Panc1 (cell line): ENCODE results near the gene BARHL1. TPM values are rescaled to one million over a fixed set of nuclear protein-coding genes. Genes with fewer than 3 reads are reported as not detected.

Experiments
- ATAC-seq: fragments of 200-7000 bp; cut with Tn5 transposase; 2 replicates; pipeline ENCODE4 v1.9.1; 2020; ENCODE audit warnings: mild to moderate bottlenecking, moderate library complexity
- Bru-seq: library from RNA; stranded (reverse); fragments of 400-500 nt; gene quantifications from one replicate; lab custom pipeline; 2021; lab: Mats Ljungman, UMichigan
- BruChase-seq, 2 experiments: library from RNA; stranded (reverse); fragments of 400-500 nt; gene quantifications; one replicate each; lab custom pipeline; 2021; lab: Mats Ljungman, UMichigan
- BruUV-seq: library from RNA; stranded (reverse); fragments of 400-500 nt; replicated peaks from 2 replicates; lab custom pipeline; 2021; lab: Mats Ljungman, UMichigan
- CTCF ChIA-PET: fragments of 300-600 bp; sonication (Branson Sonifier 250); formaldehyde crosslinking; loops from one replicate; lab custom pipeline; 2022; ENCODE audit warnings: antibody characterized with exemption; lab: Charles Lee
- POLR2A ChIA-PET: fragments of 300-600 bp; sonication (Branson Sonifier 250); formaldehyde crosslinking; loops from one replicate; lab custom pipeline; 2022; ENCODE audit warnings: antibody characterized with exemption; lab: Charles Lee
- DNase-seq: peaks from one replicate; pipeline ENCODE4 v3.0.0-alpha.2; 2010; ENCODE audit warnings: low read depth, low spot score
- H3K27ac ChIP-seq: 2 replicates; pipeline ENCODE4 v1.5.1; 2011; ENCODE audit warnings: mild to moderate bottlenecking, low read length, inconsistent platforms
- H3K27me3 ChIP-seq: fragments of 200-500 bp; sonication (Bioruptor generic); 2 replicates; pipeline ENCODE4 v1.6.0; 2014; ENCODE audit warnings: low read length, inconsistent platforms; ENCODE audit not compliant: control insufficient read depth, insufficient read depth
- H3K36me3 ChIP-seq: fragments of 200-500 bp; sonication (Bioruptor generic); 2 replicates; pipeline ENCODE4 v1.5.1; 2014; ENCODE audit warnings: inconsistent platforms, mild to moderate bottlenecking, low read length, moderate library complexity; ENCODE audit not compliant: control insufficient read depth, insufficient read depth
- H3K4me1 ChIP-seq: 2 replicates; pipeline ENCODE4 v1.5.1; 2011; ENCODE audit warnings: inconsistent platforms, mild to moderate bottlenecking, low read length, moderate library complexity; ENCODE audit not compliant: control insufficient read depth, insufficient read depth
- H3K4me3 ChIP-seq, 2 experiments: 2 replicates each; pipeline ENCODE4 v1.5.1; 2011 to 2012; ENCODE audit warnings: low read depth in 2 of 2, low read length in 2 of 2, mild to moderate bottlenecking in 2 of 2, inconsistent platforms in 1 of 2, moderate library complexity in 1 of 2
- H3K9me3 ChIP-seq: fragments of 200-500 bp; sonication (Bioruptor generic); 2 replicates; pipeline ENCODE4 v1.5.1; 2014; ENCODE audit warnings: low read depth, mild to moderate bottlenecking, inconsistent platforms, low read length, moderate library complexity; ENCODE audit not compliant: control insufficient read depth, insufficient read depth
- POLR2AphosphoS5 ChIP-seq: IDR thresholded peaks from 2 replicates; pipeline ENCODE4 v1.6.1; 2012; ENCODE audit warnings: mild to moderate bottlenecking, low read depth, low read length, moderate library complexity
- SIN3A ChIP-seq: IDR thresholded peaks from 2 replicates; pipeline ENCODE4 v1.6.1; 2012; ENCODE audit warnings: low read depth, mild to moderate bottlenecking, low read length, moderate library complexity, borderline replicate concordance; ENCODE audit not compliant: insufficient read depth
- TCF7L2 ChIP-seq: IDR thresholded peaks from 2 replicates; pipeline ENCODE4 v1.6.1; 2011; ENCODE audit warnings: mild to moderate bottlenecking, low read depth, low read length, inconsistent platforms
- in situ Hi-C: cut with HindIII; loops from 2 replicates; pipeline ENCODE4 v1.10.0; 2016; ENCODE audit warnings: low sequenced_read_pairs, low pct_unique_long_range_greater_than_20kb
- intact Hi-C: fragments of 100-400 bp; cut with micrococcal nuclease; formaldehyde crosslinking; loops from one replicate; pipeline ENCODE4 v1.10.0; 2022; ENCODE audit not compliant: unreplicated experiment
- long read RNA-seq: library from polyadenylated mRNA; unstranded; transcript quantifications from one replicate; pipeline ENCODE4 v2.0.0, GENCODE V29; 2021; ENCODE audit not compliant: unreplicated experiment
- polyA plus RNA-seq: library from polyadenylated mRNA; unstranded; fragments of >200 nt; gene quantifications from one replicate; pipeline ENCODE4 v1.2.1, GENCODE V29; 2012; ENCODE audit warnings: missing spikeins; ENCODE audit not compliant: insufficient read length
- total RNA-seq: library from RNA; stranded (reverse); gene quantifications from one replicate; pipeline ENCODE4 v1.2.1, GENCODE V29; 2021; ENCODE audit not compliant: unreplicated experiment
- TF ChIP-seq, protein P1 (sequence below), 2 experiments: IDR thresholded peaks; 2 replicates each; pipeline ENCODE4 v1.6.1; 2011 to 2012; ENCODE audit warnings: low read depth in 2 of 2, control low read depth in 1 of 2, low read length in 1 of 2, mild to moderate bottlenecking in 1 of 2, moderate library complexity in 1 of 2; ENCODE audit not compliant: insufficient read depth in 1 of 2
- TF ChIP-seq, protein P2 (sequence below): fragments of 450-650 bp; IDR thresholded peaks from 2 replicates; pipeline ENCODE4 v1.5.1; 2017; ENCODE audit warnings: mild to moderate bottlenecking

BARHL1 gene
- not detected for total RNA-seq
- polyA plus RNA-seq: not detected
- Bru-seq, nascent RNA: not detected
- not detected for BruChase-seq, experiment 1, labeled RNA remaining after a 2-hour chase
- not detected for BruChase-seq, experiment 2, labeled RNA remaining after a 6-hour chase
- long read RNA-seq: 0 reads

DNA sequence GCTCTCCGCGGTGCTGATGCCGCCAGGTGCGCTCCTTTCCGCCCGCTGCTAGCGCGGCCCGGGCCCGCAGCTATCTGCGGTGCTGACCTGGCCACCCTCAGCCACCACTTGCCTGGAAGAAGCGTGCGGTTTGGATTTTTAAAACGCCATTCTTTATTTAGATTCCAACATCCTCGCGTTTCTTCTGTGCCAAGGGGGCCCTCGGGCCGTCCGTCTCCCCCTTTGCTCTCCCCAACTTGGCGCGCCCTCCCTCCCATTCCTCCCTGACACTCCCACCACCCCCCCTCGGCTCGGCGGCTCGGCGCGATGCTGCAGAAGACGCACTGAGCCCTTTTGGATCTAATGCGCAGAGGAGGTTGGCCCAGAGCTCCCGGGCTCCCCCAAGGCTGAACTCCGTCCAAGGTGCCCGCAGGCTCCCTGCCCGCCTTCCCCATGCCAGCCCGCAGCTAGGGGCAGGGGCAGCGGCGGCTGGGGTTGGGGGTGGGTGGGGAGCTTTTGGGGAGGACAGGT is at the start of gene BARHL1:
Gene BARHL1 (plus strand): TSS at position 331 of the 510 bp plus-strand sequence. CDS start 192 bp downstream, outside the sequence.
- ATAC-seq: no peak
- no peak for DNase-seq
- intact Hi-C loops: no loop called here
- in situ Hi-C loops: no loop called here
- H3K27ac ChIP-seq: no peak within 1 kb of the TSS
- no peaks in the 10 kb centered on the region for H3K36me3 ChIP-seq
- peaks cover 9% of the 10 kb centered on the region; the same call in 1 of the 2 replicates for H3K27me3 ChIP-seq
- TF ChIP-seq TCF7L2 (no peak), POLR2AphosphoS5 (no peak), SIN3A (no peak)
- TF ChIP-seq, protein P1, sequence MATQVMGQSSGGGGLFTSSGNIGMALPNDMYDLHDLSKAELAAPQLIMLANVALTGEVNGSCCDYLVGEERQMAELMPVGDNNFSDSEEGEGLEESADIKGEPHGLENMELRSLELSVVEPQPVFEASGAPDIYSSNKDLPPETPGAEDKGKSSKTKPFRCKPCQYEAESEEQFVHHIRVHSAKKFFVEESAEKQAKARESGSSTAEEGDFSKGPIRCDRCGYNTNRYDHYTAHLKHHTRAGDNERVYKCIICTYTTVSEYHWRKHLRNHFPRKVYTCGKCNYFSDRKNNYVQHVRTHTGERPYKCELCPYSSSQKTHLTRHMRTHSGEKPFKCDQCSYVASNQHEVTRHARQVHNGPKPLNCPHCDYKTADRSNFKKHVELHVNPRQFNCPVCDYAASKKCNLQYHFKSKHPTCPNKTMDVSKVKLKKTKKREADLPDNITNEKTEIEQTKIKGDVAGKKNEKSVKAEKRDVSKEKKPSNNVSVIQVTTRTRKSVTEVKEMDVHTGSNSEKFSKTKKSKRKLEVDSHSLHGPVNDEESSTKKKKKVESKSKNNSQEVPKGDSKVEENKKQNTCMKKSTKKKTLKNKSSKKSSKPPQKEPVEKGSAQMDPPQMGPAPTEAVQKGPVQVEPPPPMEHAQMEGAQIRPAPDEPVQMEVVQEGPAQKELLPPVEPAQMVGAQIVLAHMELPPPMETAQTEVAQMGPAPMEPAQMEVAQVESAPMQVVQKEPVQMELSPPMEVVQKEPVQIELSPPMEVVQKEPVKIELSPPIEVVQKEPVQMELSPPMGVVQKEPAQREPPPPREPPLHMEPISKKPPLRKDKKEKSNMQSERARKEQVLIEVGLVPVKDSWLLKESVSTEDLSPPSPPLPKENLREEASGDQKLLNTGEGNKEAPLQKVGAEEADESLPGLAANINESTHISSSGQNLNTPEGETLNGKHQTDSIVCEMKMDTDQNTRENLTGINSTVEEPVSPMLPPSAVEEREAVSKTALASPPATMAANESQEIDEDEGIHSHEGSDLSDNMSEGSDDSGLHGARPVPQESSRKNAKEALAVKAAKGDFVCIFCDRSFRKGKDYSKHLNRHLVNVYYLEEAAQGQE (IDR thresholded peaks at IDR 0.05; ENCODE audit: insufficient read depth in 1 of 2, low read depth in 2 of 2, low read length in 1 of 2): peak in 1 of 2 experiments; percentile 57; a peak in 1 of 4 replicates
- peak within 1 kb of the TSS; percentile 16 to 26; a peak in 2 of 4 replicates for H3K4me3 ChIP-seq
- CTCF ChIA-PET: interaction anchor here (0.7 kb wide), 1 partner anchor 495 kb away, joined by 5 read pairs; no protein-coding TSS in a partner anchor
- H3K4me1 ChIP-seq: no peaks in the 10 kb centered on the region
- BruUV-seq: no TSS peak
- H3K9me3 ChIP-seq: no peaks in the 10 kb centered on the region
- POLR2A ChIA-PET: no interaction called here

DNA sequence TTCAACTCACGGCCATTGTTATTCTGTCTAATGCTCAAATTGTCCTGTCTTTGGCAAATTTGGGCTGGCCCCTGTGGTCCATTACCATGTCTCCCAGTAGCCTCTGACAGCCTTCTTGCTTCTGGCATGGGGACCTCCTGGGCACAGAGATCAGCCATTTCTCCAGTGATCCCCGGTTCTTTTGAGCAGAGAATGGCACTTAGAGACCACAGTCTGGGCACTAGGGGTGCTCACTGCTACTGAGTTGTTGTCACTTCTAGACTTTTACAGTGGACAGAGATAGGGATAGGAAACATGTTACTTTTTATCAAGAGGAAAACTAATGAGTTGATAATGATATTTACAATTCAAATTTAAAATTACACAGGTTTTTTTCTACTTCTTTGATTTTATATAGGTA is 47.6 kb upstream of the BARHL1 start:
- ATAC-seq (no peak), DNase-seq (no peak)
- H3K4me1 ChIP-seq: no peaks in the 10 kb centered on the region
- intact Hi-C loops: no loop called here
- H3K27me3 ChIP-seq: no peaks in the 10 kb centered on the region
- H3K4me3 ChIP-seq: no peak overlapping the region
- no peak for TF ChIP-seq POLR2AphosphoS5
- TF ChIP-seq TCF7L2: no peak
- TF ChIP-seq, protein P2, sequence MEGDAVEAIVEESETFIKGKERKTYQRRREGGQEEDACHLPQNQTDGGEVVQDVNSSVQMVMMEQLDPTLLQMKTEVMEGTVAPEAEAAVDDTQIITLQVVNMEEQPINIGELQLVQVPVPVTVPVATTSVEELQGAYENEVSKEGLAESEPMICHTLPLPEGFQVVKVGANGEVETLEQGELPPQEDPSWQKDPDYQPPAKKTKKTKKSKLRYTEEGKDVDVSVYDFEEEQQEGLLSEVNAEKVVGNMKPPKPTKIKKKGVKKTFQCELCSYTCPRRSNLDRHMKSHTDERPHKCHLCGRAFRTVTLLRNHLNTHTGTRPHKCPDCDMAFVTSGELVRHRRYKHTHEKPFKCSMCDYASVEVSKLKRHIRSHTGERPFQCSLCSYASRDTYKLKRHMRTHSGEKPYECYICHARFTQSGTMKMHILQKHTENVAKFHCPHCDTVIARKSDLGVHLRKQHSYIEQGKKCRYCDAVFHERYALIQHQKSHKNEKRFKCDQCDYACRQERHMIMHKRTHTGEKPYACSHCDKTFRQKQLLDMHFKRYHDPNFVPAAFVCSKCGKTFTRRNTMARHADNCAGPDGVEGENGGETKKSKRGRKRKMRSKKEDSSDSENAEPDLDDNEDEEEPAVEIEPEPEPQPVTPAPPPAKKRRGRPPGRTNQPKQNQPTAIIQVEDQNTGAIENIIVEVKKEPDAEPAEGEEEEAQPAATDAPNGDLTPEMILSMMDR: no peak
- TF ChIP-seq, protein P1 (IDR thresholded peaks at IDR 0.05; ENCODE audit: insufficient read depth in 1 of 2, low read depth in 2 of 2, low read length in 1 of 2): no peak
- TF ChIP-seq SIN3A: no peak
- H3K36me3 ChIP-seq: no peaks in the 10 kb centered on the region
- ChIA-PET POLR2A (no interaction called here), CTCF (no interaction called here)
- in situ Hi-C loops: no loop called here
- no TSS peak for BruUV-seq
- no peak overlapping the region for H3K27ac ChIP-seq
- H3K9me3 ChIP-seq: no peaks in the 10 kb centered on the region
